GM19193 (cell line): ENCODE measurements around the gene PHOSPHO1.

ENCODE experiments used
- POLR2A ChIP-seq: IDR thresholded peaks from 4 replicates; pipeline ENCODE4 v1.6.1; 2011; ENCODE audit not compliant: insufficient read depth, insufficient read length; ENCODE audit errors: extremely low read depth

PHOSPHO1 gene

DNA sequence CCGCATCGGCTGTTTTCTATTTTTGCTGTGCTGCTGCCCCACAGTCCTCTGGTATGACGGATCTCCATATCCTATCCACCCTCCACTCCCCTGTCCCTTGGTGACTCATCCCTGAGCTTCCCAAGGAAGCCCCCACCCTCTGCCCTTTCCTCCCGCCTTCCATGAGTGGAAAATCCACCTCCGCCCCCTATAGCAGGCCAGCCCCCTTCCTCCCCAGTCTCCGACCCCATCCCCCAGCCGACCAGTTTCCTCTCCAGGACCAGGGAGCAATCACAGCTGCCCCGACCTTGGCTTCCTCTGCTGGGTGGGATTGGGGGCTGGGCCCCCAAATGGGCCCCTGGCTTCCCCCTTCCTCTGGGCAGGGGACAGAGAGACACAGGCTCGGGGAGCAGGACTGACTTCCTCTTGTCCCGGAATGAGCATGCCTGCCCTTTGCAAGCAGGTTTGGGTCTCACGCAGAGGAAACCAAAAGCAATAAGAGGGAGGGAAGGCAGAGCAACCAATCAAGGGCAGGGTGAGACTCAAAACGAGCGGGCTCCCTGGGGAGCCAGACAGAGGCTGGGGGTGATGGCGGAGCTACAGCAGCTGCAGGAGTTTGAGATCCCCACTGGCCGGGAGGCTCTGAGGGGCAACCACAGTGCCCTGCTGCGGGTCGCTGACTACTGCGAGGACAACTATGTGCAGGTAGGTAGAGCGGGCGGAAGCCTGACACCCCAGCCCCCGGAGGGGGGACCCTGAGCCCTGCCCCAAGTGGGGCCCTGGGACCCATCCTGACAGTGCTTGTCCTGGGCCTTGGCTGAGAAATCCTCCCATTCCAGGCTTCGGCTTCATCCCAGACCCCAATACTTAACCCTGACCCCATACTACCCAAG lies 20.2 kb downstream of the PHOSPHO1 start, which contains the start of the genes ABI3 and GNGT2:
TSS of gene ABI3 (plus strand) at position 550 of the 872 bp plus-strand sequence. CDS start at position 568, 18 bp downstream.
TSS of gene GNGT2 (minus strand) at position 417 of the 872 bp plus-strand sequence. CDS start 3,152 bp downstream, outside the sequence.
- TF ChIP-seq POLR2A: peak; percentile 97

DNA sequence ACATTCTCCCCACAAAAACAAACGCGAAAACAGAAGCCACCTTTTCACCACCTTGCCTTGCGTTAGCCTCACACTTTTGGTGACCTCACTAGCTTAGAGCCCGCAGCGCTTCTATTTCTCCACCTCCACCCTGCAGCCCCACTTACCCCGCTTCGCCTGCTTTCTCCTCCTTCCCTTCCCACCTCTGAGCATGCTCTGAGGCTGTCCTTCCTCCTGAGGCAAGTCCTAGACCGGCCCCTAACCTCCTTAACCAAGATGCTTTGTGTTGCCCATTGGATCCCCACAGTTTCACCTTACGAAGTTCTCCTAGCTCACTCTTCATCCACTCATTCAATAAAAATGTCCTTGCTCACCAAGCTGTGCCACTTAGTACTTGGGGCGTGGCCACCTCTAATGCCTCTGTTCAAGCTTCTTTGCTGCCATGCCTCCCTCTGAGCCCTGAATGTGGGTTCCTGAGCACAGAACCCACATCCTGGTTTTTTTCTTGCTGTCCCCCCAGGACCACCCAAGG lies 21.5 kb downstream of the PHOSPHO1 start:
- no peak for TF ChIP-seq POLR2A

DNA sequence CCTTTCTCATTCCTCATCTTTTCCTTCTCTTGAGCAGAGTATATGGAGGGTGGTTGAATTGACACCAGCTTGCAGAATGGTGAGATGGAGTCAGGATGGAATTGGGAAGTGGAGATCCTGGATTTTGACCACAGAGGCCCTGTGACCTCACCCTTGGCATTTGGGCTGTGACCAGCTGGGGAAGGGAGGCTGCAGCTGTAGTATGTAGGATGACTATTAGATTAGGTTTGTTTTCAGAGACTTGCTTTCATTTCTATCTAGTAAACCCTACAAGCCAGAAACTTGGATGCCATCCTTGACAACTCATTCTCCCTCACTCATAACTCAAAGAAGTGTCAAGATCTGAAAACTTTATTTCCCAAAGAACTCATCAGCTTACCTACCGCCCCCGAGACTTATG lies 26.1 kb downstream of the PHOSPHO1 start:
- no peak for TF ChIP-seq POLR2A

DNA sequence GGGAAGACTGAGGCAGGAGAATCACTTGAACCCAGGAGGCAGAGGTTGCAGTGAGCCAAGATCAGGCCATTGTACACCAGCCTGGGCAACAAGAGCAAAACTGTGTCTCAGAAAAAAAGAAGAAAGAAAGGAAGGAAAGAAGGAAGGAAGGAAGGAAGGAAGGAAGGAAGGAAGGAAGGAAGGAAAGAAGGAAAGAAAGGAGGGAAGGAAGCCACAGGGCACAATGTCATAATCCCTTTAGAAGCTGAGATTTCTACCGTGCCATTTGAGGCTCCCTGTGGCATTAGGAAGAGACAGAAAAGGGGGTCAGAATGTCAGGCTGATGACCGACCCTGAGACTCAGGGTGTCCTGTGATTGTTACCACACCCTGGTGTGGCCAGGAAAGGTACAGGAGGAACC lies 26.8 kb downstream of the PHOSPHO1 start:
- TF ChIP-seq POLR2A: no peak

DNA sequence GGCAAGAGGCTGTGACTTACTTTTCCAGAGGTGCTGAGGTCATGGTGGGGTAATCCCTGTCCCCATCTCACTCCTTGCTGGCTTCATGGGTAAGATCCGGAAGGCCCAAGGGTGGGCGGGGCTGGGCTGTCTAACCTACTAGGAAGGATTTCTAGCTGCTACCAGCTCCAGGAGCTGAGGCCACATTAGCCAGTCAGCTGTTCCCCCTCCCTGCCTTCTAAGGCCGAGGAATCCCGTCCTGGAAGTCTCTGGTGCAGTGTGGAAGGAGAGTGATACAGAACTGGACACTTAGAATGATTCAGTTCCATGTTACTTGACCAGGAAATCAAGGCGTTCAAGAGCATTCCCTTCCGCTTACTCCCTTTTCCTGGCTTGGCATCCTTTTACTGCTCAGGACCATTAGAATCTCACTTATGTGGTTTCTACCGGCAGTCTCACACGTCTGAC lies 29.1 kb downstream of the PHOSPHO1 start:
- TF ChIP-seq POLR2A: no peak

DNA sequence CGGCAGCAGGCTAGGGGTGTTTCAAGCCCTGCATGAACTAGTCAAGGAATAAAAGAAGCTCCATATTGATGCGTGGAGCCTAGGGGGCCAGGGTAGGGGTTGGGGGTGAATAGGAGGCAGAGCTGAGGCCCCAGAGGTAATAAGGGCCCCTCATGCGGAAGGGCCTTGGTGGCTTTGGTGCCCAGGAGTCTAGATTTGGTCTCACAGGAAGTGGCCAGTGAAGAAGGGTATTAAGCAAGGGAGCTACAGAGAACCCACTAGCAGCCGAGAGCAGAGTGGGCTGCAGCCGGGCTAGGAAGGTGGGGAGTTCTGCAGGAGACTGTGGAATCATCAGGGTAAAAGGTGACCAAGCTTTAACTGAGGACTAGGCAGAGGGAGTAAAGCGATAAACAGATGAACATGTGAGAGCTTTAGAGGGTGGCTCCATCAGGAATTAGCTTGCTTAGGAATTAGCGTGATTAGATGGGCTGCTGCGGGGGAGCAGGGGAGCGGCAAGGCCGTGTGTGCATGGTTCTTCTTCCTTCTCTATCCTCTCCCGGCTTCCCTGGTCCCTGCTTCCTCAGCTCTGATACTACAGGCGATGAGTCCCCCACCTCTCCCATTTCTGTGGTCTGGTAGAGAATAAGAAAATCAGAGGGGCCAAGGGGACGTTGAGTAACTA lies 30.0 kb downstream of the PHOSPHO1 start:
- no peak for TF ChIP-seq POLR2A

DNA sequence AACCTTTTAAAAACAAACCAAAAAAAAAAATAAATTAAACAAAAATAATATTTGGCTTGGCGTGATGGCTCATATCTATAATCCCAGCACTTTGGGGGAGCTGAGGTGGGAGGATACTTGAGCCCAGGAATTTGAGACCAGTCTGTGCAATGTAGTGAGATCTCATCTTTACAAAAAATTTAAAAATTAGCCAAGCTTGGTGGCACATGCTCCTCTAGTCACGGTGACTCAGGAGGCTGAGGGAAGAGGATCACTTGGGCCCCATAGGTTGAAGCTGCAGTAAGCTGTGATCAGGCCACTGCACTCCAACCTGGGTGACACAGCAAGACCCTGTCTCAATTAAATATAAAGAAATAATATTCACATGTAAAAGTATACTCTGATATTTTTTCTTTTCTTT lies 32.4 kb downstream of the PHOSPHO1 start:
- no peak for TF ChIP-seq POLR2A

DNA sequence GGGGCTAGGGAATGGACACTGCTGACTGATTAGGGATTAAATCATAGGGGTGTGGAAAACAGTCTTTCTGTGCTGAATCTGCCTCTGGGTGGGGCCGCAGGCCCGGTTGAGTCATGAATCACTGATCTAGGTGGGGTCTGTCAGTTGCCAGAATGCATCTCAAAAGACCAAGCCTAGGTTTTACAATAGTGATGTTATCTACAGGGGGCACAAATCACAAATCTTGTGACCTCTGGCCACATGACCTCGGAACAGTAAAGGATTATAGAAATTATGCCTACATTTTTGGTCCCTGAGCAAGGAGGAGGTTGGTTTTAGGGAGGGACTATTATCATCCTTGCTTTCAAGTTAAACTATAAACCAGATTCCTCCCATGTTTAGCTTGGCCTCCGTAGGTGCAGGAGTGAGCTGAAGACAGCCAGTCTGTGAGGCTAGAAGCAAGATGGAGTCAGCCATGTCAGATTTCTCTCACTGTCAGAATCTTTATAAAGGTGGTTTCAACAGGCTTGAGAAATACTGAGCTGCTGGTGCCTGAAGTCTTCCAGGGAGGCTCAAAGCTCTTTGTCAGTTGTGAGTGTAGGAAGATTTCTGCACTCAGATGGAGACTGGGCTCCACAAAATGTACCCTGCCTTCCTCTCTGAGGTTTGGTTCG lies 33.1 kb downstream of the PHOSPHO1 start:
- TF ChIP-seq POLR2A: no peak

DNA sequence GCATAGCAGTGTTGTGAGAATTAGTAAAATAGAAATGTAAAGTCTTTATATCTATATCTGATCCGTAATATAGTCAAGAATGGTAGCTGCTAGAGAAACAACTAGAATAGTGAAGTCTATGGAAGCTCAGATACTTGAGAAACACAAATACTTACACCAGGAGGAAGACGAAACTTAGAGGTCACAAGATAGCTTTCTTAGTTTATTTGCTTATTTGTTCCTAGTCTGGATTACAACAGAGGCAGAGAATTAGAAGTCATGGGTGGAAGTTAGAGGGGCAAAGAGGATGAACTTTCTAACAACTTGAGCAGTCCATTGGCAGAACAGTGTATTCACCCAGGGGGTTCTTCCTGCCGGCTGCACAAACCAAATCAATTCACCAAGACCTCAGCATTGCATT lies 34.1 kb downstream of the PHOSPHO1 start:
- no peak for TF ChIP-seq POLR2A

DNA sequence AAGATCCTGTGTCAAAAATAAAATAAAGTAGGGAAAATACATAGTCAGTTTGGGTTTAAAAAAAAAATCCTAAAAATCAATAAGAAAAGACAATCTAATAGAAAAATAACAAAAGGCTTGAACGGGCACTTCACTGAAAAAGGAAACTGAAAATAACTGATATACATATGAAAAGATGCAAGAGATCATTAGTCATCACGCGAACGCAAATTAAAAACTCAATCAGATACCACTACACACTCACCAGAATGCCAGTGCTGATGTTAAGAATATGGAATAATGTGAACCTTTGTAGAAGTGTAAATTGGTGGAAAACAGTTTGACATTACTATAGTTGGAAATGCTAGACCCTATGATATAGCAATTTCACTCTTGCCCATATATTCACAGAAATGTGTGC lies 34.8 kb downstream of the PHOSPHO1 start:
- TF ChIP-seq POLR2A: no peak

DNA sequence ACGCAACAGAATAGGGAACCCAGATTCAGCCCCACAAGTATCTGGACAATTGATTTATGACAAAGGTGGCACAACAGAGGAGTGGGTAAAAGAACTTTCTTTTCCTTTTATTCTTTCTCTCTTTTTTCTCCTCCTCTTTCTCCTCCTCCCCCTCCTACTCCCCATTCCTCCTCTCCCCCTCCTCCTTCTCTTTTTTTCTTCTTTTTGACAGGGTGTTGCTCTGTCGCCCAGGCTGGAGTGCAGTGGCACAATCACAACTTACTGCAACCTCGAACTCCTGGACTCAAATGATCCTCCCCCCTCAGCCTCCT lies 36.3 kb downstream of the PHOSPHO1 start:
- no peak for TF ChIP-seq POLR2A

DNA sequence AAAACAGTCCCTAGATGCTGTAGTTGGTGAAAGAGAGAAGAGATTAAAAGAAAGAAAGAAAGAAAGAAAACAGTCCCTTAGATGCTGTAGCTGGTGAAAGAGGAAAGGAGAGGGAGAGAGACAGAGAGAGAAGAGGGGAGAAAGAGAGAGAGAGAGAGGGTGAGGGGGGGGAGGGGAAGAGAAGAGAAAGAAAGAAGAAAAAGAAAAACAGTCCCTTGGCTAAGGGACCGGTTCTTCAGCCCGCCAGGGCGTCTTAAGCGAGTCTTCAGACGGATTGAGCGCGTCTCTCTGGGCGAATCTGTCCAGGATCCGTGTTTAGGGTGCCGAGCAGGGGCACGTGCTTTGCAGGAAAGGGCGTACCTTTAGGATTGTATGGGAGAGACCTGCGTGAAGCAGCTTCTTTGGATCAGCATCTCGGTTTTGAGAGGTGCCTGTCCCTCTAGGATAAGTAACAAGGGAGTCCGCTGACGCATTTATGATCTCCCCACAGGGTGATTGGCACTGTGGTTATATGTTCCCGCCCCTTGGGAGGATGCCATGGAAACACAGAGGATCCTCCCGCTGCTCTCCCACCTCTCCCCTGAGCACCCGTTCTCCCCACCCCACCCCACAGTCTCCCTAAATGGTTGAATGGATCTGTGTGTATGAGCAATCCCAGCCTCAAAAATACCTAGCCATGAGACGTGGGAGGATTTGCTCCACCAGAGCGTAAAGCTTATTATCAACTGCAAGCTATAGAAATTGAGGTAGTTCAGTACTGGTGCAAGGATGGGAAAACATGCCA lies 36.9 kb downstream of the PHOSPHO1 start:
- peak; percentile 23 for TF ChIP-seq POLR2A

DNA sequence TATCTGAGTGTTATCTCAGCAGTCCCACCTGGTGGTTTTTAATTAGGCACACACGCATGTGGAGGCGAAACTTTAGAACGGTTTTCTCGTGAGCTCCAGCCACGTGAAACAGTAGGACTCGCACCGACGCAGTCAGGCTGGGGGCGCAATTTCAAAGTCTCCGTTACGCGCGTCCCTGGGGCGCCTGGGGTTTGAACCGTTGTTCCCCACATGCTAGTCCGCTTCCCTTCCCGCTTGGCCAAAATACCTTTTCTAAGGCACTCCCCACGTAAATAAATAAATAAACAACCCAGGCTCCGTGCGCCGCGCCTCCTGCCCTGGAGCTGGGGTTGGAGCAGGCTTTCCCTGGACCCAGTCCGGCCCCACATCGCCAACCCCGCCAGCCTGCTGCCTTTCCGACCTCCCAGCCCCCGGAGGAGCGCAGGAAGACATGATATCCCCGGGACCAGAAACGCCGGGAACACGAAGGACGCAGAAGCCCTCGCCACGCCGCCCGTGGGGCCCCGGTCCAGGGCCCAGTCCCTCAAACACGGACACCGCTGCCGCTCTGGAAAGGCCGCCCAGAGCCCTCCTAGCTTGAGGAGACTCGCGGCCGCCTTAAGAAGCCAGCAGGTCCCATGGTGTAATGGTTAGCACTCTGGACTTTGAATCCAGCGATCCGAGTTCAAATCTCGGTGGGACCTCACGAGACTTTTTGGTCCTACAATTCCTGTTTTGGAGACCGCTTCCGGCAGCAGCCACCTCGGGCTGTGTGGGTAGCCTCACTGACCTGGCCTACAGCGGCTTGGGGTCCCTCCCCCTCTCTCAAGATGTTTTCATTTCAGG lies 38.5 kb downstream of the PHOSPHO1 start:
- TF ChIP-seq POLR2A: peak; percentile 69
